GM18868 (cell line): ENCODE measurements around the gene TMPRSS3.
A peak's percentile ranks its signal among the peaks of the same experiment; 100 is the strongest.
"Not testable (repeated sequence)": the region's sequence is repeated elsewhere in the genome, so short reads cannot be mapped to it uniquely, and the experiment has no call there.

Source experiments
- ATAC-seq: cut with Tn5 transposase; IDR thresholded peaks from one replicate; pipeline ENCODE4 v1.9.1; 2021; ENCODE audit warnings: mild to moderate bottlenecking, moderate library complexity; ENCODE audit not compliant: unreplicated experiment

Gene TMPRSS3

DNA sequence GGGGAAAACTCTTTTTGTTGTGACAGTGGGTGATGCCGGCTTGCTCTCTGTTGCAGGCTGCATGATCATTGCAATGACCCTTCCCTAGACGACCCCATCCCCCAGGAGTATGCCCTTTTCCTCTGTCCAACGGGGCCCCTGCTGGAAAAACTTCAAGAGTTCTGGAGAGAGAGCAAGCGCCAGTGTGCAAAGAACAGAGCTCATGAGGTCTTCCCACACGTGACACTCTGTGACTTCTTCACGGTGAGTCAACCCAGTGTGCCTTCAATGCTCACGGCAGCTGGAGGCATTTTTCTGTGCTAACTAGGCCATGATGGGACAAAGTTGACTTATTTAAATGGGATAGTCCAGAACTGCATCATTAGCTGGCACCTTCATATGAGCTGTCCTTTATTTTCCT, 13.5 kb upstream of the TMPRSS3 start:
- no peak for ATAC-seq

DNA sequence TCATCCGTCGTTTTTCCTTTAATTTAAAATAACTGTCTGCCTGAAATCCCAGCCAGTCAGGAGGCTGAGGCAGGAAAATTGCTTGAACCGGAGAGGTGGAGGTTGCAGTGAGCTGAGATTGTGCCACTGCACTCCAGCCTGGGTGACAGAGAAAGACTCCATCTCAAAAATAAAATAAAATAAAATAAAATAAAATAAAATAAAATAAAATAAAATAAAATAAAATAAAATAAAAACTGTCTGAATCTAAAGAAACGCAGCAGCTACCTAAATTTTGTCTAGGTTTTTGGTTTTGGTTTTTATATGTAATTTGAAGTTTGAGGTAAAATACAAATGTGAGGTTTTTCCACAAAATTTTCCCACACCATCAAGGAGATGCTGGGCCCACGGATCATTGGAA, 12.9 kb upstream of the TMPRSS3 start:
- ATAC-seq: not testable (repeated sequence)

DNA sequence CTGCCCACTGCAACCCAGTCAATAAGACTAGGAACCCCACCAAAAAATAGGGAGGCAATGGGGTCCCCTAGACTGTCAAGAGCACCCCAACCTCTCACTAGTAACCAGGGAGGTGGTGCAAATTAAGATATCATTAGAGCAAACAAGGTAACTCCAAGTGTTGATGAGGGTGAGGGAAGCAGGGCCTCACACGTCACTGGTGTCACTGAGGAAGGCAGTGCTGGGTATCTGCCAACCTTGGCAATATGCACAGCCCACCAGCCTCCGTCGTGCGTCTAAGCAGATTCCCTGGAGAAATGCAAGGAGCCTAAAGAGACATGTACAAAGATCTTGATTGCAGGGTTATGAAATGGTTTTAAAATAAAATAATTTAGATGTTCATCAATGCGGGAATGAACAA, 11.6 kb upstream of the TMPRSS3 start:
- ATAC-seq: no peak

DNA sequence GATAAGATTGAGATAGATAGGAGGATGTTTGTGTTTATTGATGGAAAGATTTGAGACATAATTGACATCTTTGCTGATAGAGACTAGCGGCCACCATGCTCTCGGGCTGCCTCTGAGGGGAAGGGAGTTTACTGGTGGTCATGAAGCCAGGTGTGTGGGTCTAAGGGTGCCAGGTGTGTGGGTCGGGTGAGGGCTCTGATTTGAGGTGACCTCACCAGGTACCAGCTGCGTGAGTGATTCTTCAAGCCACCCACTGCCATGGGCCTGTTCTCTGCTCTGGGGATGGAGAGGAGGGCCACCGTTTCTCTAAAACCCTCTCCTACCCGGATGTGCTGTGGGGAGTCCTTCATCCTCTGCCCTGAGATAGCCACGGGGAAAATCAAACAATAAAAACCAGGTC, 11.0 kb upstream of the TMPRSS3 start:
- ATAC-seq: no peak

DNA sequence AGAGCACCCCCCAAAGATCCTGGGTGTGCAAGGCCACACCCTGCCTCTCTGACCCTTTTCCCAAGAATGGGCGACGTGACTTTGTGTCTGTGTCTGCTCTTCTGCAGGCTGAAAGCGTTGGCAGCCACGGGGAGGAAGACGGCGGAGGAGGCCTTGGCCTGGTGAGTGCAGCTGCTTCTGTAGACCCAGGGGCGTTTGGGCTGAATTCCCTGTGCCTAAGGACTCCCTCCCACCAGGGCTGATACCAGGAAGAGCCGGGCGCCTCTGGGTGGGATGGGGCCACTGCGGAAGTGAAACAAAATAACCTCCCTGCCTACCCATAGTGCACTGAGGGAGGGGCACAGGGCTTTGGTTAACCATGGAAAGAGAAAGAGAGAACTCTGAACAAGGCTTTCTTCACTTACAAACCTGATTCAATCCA, 10.4 kb upstream of the TMPRSS3 start:
- no peak for ATAC-seq

DNA sequence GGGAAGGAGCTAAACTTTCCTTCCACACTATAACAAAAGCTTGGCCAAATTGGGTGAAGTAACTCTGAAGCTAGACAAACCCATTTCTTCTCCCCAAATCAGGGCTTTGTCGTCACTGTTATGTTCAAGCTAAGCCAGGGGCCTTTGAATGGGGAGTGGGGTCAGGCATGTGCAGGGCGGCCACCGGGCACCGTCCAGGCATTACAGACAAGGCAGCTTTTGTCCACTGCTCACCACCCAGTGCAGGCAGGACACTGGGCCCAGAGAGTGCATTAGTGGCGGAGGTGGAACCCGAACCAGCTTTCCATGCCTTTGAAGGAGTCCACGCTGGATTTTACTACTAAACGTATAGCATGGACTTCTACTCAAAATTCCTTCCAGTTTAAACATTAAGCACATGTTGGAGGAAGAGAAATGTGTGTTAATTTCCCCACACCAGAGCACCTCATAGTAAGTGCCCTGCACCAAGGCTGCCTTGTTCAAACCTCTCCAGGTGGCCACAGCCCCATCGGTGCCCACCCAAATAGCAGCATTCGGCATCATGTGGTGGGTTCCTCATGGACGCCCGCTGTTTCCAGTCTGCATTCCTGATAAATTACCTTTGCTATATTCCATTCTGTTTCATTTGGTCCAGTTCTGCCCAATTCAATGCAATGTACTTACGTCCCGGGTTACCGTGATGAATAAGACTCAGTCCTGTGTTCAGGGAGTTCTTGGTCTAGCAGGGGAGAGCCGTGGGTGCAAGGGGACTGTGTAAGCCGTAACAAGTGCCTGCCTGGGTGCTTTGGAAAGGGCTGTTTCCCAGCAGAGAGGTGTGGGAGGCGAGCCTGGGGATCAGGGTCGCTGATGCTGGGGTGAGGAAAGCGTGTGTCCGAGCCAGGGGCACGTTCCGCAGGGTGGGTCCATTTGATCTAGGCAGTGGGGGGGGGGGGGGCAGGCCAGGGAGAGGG, 9.5 kb upstream of the TMPRSS3 start:
- ATAC-seq: no peak

DNA sequence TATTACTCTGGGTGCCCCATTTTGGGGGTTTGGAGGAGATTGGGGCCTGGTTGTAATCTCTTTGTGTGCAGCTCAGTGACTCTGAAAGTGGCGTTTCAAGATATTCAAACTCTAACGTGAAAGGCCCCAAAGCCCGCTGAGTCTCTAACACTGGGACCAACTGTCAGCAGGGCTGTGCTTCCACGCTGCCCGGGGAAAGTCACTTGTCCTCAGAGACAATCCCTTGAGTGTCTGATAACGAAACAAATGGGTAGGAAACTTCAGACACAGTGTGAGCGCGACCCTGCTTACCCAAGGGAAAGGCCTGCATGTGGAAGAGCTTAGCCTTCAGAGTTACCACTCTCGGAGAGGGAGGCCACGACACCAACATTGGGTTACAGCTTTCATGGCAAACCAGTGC, 8.7 kb upstream of the TMPRSS3 start:
- ATAC-seq: no peak

DNA sequence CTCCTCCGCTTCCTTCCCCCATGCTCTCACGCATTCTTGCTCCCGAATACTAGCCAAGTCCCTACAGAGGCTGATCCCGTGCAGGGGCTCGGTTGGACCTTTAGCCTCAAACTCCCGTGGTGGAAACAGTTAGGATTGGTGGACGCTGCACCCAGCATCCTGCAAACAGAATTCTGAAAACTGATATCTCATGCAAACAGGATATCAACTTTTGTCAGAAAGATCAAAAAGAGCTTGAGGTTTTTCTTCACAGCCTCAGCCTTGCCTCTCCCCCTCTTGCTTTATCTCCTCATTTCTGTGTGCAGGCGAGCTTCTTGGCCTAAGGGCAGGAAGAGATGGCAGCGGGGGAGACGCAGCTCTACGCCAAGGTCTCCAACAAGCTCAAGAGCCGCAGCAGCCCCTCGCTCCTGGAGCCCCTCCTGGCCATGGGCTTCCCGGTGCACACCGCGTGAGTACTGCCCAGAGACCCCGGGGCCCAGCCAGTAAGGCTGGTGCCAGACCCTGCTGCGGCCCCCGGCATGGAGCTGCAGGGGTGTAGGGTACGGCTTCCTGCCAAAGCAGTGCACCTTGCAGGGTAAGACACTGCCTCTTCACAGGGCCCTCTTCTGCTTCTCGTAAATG, 7.9 kb upstream of the TMPRSS3 start, which contains the start of gene UBASH3A:
TSS of gene UBASH3A (plus strand) at position 292 of the 621 bp plus-strand sequence. CDS start at position 336, 44 bp downstream.
- no peak for ATAC-seq

DNA sequence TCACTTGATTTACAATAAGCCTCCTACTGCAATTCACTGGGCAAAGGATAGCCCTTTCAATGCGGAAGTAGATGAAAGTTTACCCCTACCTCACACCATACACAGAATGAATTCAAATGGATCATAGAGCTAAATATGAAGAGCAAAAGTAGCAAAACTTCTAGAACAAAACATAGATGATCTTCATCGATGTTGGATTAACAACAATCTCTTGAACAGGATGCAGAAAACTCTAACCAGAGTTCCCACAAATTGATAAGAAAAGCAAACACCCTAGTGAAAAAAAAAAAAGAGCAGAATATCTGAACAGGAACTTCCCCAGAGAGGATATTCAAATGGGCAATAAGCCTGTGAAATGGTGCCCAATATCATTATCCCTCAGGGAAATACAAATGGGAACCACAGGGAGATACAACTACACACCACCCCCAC, 6.0 kb upstream of the TMPRSS3 start:
- ATAC-seq: no peak

DNA sequence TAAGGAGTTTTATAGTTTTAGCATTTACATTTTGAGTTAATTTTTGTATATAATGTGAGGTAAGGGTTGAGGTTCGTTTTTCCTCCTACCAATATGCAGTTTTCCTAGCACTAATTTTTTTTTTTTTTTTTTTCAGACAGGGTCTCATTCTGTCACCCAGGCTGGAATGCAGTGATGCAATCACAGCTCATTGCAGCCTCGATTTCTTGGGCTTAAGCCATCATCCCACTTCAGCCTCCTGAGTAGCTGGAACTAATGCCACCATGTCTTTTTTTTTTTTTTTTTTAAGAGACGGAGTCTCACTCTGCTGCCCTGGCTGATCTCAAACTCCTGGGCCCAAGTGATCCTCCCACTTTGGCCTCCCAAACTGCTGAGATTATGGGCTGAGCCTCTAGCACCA, 5.3 kb upstream of the TMPRSS3 start:
- no peak for ATAC-seq

DNA sequence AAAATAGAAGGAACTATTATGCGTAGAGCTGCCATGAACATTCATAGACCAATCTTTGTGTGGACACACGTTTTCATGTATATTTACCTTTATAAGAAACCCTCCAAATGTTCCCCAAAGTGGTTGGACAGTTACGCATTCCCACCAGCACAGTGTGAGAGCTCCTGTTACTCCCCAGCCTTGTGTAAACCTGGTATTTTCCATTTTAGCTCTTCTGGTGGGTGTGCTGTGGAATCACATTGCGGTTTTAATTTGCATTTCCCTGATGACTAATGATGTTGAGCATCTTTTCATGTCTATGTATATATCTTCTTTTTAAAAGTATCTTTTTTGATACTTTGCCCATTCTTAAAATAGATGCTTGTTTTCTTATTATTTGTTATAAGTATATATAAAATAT, 4.7 kb upstream of the TMPRSS3 start:
- peak; percentile 49 for ATAC-seq

DNA sequence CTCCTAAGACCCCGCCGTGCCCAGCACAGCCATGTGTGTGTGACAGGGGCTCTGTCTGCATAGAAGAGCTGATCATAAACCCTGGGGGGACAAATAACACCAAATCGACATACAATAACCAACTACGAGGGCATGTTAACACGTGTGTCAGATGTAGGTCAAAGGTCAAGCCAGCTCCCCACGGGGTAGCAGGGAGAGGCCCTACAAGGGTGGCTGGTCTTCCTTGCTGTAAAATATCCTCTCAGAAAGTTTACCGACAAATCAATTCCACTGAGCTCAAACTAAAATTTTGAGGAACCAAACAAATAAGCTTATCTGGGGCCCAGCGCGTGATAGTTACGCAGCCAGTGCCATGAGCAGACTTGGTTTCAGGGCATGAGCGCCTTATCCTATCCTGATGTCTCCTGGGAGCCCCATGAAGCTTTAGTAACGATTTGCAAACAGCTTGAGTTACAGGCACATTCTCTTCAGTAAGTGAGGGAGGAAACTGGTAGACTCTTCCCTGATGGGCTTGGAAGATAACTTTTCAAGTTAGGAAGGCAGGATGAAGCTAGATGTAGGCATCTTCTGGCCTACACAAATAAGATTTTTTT, 2.7 kb upstream of the TMPRSS3 start:
- ATAC-seq: no peak

DNA sequence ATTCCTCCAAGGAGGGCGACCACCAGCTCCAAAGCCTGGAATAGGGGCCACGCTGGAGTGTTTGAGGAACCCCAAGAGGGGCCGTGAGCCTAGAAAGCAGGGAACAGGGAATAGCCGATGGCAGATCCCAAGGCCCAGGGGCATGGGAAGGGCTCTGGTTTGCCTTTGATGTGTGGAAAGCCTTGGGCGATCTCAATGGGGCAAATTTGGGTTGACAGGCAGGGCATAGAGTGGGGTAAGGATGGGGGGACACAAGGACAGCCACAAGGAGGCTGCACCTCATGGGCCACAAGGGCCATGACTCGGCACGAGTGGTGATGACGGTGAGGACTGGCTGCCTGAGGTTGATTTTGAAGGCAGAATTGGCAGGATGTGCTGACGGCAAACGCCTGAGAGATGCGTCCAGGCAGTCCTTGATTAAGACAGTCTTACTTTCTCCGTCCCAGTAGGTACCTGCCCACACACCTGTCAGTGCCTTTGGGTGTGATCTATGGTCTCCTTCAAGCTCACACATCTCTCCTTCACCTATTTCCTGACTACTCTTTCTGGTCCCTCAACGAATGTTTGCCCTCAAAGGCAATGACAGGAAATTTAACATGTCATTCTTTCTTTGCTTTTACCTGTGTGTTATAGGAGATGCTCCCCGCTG, 2.0 kb upstream of the TMPRSS3 start:
- ATAC-seq: no peak

DNA sequence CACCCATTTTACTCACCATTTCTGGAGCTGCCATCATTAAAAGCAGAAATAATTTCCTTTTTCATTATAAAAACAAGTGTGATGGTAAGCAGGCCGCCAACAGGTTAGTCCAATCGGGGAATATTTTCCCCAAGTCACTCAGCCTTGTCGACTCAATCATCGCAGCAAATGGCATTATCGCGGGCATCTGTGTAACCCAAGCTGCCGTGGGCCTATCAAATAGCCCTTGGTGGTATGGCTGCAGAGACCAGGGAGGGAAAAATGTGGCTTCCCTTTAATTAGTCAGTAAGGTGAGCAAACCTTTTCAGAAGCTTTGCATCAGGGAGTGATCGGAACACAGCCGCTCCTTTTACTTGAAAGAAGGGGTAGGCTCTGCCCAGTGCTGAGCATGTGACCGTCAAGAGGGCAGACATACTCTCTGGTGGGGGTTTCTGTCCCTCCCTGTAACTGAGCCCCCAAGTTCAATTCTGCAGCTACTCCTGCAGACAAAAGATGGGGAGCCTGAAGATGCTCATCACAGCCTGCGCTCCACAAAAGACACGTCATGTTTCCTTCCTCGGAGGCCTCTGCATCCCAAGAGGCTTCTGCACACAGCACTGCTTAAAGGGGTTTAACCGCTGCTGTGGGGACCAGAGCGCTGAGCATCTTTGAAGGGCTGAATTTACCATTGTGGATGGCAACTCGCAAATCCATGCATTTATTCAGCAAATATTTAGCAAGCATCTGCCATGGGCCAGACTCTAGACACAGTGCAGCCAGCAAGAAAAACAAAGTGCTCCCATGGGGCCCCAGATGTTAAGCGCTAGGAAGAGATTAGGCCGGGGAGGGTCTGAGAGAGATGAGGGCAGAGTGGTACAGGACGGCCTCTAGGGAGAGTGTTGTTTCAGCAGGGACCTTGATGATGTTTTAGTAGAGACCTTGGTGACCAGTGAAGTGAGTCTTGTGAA, 1.2 kb upstream of the TMPRSS3 start:
- ATAC-seq: no peak

DNA sequence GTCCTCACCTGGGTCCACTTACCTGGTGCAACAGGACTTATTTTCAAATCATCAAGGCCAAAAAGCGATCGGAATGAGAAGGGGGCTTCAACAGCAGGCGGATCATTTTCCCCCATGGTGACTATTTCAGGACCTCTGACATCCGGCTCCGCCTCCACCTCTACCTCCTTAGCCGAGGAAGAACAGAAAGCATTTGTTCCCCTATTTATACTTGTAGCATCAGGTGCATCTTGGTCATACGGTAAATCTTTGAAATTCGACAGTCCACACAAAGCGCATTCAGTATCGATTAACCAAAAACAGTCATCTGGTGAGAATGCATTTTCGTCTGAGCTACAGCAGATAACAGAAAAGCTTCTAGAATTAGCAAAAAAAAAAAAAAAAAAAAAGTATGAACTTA, 550 bp downstream of the TMPRSS3 start:
- no peak for ATAC-seq

DNA sequence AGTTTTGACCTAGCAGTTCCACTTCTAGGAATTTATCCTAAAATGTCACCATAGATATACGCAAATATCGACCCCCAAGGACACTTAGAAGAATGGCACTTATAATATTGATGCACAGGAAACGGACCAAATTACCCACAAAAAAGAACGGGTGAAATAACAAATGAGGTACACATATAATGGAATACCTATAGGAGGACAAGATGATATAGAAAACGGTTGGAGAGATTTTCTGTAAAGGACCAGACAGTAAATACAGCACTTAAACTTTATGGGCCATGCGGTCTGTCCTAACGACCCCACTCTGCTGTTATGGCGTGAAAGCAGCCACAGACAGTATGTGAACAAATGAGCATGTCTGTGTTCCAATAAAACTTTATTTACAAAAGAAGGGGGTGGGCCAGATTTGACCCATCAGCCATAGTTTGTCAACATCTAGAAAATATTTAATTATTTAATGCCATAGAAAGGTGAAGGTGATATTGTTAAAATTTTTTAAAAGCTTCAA, 2.4 kb downstream of the TMPRSS3 start:
- ATAC-seq: no peak

DNA sequence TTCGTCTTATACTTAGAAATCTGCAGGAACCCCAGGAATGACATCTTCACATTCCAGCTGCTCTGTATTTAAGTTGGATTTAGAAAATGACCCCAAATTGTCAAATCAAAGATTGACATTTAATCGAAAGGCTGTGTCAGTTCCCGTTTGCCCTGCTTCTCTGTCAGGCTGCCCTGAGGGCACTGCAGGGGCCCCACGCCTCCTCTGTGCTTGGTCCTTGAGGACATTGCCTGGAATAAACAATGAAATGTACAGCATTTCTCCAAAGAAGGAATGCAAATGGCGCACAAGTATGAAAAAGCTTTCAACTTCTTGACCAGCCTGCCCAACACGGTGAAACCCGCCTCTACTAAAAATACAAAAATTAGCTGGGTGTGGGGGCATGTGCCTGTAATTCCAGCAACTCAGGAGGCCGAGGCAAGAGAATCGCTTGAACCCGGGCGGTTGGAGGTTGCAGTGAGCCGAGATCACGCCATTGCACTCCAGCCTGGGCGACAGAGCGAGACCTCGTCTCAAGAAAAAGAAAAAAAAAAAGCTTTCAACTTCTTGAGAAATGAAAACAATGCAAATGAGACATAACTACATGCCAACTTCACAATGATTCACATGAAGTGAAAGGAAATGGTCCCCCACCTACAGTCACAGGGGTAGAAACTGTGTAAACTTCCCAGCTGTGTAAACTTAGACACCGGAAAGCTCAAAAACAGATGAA, 3.0 kb downstream of the TMPRSS3 start:
- peak; percentile 75 for ATAC-seq

DNA sequence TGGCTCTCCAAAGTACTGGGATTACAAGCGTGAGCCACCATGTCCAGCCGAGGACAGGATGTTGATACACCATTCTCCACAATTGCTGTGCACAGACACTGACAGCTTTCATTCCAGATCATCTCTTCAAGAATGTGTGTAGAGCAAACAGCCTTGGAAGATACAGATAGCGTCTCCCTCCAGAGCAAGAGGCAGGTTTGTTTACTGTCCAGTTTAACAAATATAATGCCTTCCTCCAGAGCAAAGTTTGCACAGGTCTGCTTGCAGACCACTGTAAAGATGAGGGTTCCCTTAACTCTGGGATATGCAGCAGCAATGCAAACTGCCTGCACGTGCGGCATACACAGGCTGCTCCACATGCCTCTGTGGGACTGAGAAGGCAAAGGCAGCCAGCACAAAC, 4.6 kb downstream of the TMPRSS3 start:
- ATAC-seq: no peak

DNA sequence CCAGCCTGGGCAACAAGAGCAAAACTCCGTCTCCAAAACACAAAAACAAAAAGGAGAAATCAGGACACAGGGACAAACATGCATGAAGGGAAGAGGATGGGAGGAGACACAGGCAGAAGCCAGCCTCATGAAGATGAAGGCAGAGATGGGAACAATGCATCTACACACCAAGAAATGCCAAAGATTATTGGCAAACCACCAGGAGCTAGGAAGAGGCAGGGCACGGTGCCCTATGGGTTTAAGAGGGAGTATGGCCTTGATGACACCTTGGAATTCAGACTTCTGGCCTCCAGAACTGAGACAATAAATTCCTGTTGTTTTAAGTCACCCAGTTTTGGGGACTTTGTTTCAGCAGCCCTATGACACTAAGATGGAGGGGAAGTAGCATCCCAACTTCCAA, 5.2 kb downstream of the TMPRSS3 start:
- ATAC-seq: no peak
